Stimulated activated CD4-positive, alpha-beta T cell treated with anti-CD3 and anti-CD28 coated beads, Interleukin-12 subunit alpha, Interleukin-12 subunit beta, amount 100 ng/mL, for 48 hours (primary cell): ENCODE data around the gene SRGAP1.
"Not testable (repeated sequence)": the region's sequence is repeated elsewhere in the genome, so short reads cannot be mapped to it uniquely, and the experiment has no call there.

Experiments used
- DNase-seq, 3 donors: peaks; one replicate each; pipeline ENCODE4 v3.0.0-alpha.2; 2020; ENCODE audit warnings: low read depth in 2 of 3, low spot score in 1 of 3

SRGAP1 gene

GRCh38 chr12:64190140-64190539 is 345.6 kb downstream of the SRGAP1 start:
- no peak for DNase-seq

GRCh38 chr12:64192644-64193444 is 348.3 kb downstream of the SRGAP1 start:
- no peak for DNase-seq

- DNase-seq, result no peak
These were observed 349.4 kb downstream of the SRGAP1 start for GRCh38 chr12:64193931-64194330.

GRCh38 chr12:64194333-64195149 is 350.0 kb downstream of the SRGAP1 start:
- no peak for DNase-seq

- DNase-seq, result not testable (repeated sequence)
These were observed 351.3 kb downstream of the SRGAP1 start for GRCh38 chr12:64195841-64196240.

- DNase-seq, result no peak
These were observed 358.5 kb downstream of the SRGAP1 start for GRCh38 chr12:64203036-64203435.

- no peak for DNase-seq
These were observed 359.3 kb downstream of the SRGAP1 start for GRCh38 chr12:64203775-64204174.

- no peak for DNase-seq
These were observed 361.0 kb downstream of the SRGAP1 start for GRCh38 chr12:64205542-64205941.

- DNase-seq, result no peak
These were observed 363.0 kb downstream of the SRGAP1 start for GRCh38 chr12:64207453-64207852.
